Inflammatory macrophage treated with lipopolysaccharide for 1 hour (primary cell): ENCODE results near the gene TMEM126B.
A peak's percentile ranks its signal among the peaks of the same experiment; 100 is the strongest.

Experiments used
- DNase-seq, 2 donors: peaks; one replicate each; pipeline ENCODE4 v3.0.0-alpha.2; 2020 to 2022

Gene TMEM126B

GRCh38 chr11:85682330-85683305, 54.2 kb downstream of the TMEM126B start:
- peak in 1 of 2 donors; percentile 4 for DNase-seq

GRCh38 chr11:85685125-85685819, 56.9 kb downstream of the TMEM126B start:
- no peak for DNase-seq

GRCh38 chr11:85685820-85686459, 57.5 kb downstream of the TMEM126B start, which contains the start of gene CCDC89:
Gene CCDC89 (minus strand): TSS chr11:85686195. CDS start chr11:85686130, 65 bp downstream.
- DNase-seq, result no peak
